Stimulated activated naive CD4-positive, alpha-beta T cell (primary cell): ENCODE data around the gene ITGA1.

ENCODE experiments used
- DNase-seq, 6 experiments: peaks; one replicate each; lab custom pipeline; 2025; lab: John Stamatoyannopoulos, UW

ITGA1 gene

GRCh38 chr5:52771343-52772039 lies 16.2 kb upstream of the ITGA1 start:
- DNase-seq, result peak in 1 of 6 experiments; percentile 7

GRCh38 chr5:52772668-52773067 lies 15.0 kb upstream of the ITGA1 start:
- no peak for DNase-seq

- no peak for DNase-seq
Observed at GRCh38 chr5:52773342-52773741, 14.4 kb upstream of the ITGA1 start.

DNA sequence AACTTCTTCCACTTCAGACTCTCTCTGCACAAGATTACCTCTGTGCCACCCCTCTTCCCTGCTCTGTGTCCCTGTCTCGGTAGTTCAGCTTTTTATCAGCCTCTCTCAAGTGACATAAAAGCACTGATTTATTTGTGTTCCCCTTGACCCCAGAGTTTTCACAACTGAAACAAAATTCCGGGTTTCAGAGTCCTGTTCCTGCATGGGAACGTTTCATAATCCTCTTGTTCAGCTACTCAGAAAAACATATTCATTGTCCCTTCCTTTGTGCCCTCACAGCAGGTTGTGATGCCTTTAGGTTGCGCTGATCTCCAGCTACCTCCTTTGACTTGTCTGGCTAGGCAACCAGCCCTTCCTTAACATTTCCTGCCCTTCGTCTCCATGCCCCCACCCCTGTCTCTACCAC lies 13.7 kb upstream of the ITGA1 start:
- peak in 1 of 6 experiments; percentile 6 for DNase-seq

- DNase-seq, result peak in 2 of 6 experiments; percentile 5 to 20
Observed at GRCh38 chr5:52776116-52776515, 11.6 kb upstream of the ITGA1 start.

- DNase-seq, result no peak
Observed at GRCh38 chr5:52777186-52777585, 10.5 kb upstream of the ITGA1 start.

DNA sequence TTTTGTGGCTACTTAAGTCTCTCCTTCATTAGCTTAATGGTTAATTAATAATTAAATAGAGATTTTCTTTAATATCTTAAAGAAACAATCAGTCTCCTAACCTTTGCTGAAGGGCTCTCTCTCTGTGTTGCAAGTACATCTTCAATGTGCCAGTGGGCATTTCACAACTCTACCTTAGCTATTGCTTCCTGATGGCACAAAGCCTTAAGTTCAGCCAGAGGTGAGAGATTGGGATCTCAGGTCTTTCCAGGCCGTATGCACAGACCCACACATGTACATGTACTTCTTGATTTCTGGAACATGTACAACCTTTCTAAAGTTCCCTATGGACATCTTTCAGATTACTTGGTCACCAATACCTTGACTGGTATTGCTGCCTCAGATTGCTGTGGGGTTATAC lies 8.9 kb upstream of the ITGA1 start:
- DNase-seq, result no peak

GRCh38 chr5:52779213-52779612 lies 8.5 kb upstream of the ITGA1 start:
- no peak for DNase-seq

- no peak for DNase-seq
Observed at GRCh38 chr5:52783226-52783959, 4.3 kb upstream of the ITGA1 start.

GRCh38 chr5:52784737-52785136 lies 3.0 kb upstream of the ITGA1 start:
- no peak for DNase-seq

GRCh38 chr5:52786391-52786790 lies 1.3 kb upstream of the ITGA1 start:
- DNase-seq, result no peak

DNA sequence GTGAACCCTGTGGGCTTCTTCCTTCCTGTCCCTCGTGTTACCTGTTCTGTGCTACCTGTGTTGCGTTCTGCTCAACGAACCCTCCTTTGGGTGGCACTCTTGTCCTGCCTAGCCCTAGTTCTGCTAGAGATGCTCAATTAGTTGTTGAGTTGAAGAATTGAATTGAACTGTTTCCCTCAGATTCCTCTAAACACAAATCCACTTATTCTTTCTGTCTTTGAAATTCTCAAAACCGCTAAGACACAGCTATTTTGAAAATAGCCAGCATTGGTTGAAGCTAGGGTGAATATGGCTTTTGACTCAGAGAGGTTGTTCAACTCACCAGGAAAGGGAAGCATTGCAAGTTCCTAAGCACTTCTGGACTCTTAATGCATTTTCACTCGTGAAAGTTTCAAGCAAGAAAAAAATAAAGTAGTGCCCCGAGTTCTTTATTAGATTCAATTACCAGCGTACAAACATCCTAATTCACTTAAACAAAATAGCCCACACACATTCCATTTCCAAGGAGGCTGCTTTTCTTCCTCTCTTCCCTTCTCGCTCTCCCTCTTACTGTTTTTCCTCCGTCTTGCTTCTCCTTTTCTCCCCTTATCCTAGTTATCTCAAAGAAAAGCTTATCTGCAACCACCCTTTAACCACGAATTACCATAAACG lies 642 bp upstream of the ITGA1 start:
- peak; percentile 9 to 56 (median 19) for DNase-seq

- DNase-seq, result no peak
Observed at GRCh38 chr5:52788505-52788821, 747 bp downstream of the ITGA1 start.

DNA sequence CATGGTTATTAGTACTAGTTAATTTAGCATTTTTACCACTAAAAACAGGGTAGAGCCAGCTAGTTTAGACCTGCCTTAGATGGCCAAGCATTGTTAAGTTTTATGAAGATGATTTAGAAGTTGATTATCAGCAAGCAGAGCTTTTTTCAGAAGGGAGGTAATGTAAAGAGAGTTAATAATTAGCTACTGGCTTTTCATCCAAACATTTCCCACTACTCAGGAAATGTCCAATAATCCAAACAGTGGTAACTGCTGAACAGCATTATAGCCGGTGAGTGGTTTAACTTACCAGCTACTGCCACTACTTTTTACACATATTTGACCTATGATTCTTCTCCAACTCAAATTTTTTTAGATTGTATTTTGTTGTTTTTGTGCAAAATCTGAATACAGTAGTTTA lies 1.7 kb downstream of the ITGA1 start:
- DNase-seq, result no peak

GRCh38 chr5:52789851-52790250 lies 2.1 kb downstream of the ITGA1 start:
- DNase-seq, result no peak

- no peak for DNase-seq
Observed at GRCh38 chr5:52791366-52791765, 3.6 kb downstream of the ITGA1 start.

GRCh38 chr5:52794519-52794918 lies 6.8 kb downstream of the ITGA1 start:
- DNase-seq, result no peak

DNA sequence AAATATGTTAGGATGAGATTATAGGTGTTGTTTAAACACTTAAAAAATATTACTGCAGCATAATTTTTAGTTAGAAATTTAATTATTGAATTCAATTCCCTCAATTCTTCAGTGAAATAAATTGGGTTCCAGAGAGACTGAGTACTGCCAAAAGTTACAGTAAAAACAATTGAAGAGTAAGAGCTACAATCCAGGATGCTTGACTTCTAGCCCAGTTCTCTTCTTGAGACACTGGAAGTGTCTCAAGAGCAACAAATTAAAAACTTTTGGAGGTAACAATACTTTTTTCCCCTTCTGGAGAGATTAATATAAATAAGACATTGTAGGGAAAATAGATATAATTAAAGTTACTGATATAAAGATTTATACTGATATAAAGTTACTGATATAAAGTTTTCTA lies 8.3 kb downstream of the ITGA1 start:
- DNase-seq, result no peak

DNA sequence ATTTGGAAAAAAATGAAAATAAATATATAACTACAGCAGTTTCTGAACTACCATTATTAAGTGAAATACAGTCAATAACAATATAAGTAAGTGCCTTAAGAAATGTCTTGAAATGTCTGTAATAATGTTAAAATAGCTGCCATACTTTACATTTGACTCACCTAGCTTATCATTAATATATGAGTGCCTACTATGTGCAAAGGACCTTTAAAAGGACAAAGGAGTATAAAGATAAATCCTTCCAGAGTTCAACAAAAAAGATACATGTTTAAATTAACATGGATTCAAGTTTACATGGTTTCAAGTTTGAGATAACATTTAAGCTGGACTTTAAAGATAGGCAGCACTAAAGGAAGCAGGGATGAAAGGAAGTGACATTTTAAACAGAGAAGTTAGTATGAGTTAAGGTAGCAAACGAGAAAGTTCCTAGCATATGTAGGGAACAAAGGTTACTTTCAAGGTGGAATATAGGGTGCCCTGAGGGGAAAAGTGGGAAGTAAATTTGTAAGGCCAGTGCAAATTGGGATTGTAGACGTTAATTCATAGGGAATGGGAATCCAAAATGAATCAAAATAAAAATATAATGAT lies 8.9 kb downstream of the ITGA1 start:
- no peak for DNase-seq

- no peak for DNase-seq
Observed at GRCh38 chr5:52798938-52799337, 11.2 kb downstream of the ITGA1 start.

GRCh38 chr5:52799358-52799982 lies 11.8 kb downstream of the ITGA1 start:
- DNase-seq, result peak in 1 of 6 experiments; percentile 93

DNA sequence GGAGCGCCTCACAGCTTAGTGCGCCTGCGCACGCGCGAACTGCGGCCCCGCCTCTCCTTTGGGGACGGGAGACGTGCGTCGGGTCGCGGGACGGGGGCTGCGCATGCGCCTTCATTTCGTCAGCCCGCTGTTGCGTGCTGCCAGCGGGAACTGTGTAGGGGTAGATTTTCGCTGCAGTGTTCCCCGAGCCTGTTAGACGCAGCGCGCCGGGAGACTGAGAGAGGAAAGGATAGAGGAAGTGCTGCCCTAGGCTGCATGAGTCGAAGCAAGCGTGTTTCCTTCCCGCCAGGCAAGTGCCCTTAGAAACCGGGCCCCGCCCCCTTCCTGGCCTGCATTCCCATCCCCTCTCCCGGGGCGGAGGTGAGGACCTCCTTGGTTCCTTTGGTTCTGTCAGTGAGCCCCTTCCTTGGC lies 12.3 kb downstream of the ITGA1 start:
- DNase-seq, result peak in 5 of 6 experiments; percentile 83 to 93 (median 93)
